ENCODE data around the gene MUC2. TPM values are rescaled to one million over a fixed set of nuclear protein-coding genes. Genes with fewer than 3 reads are reported as not detected.

MUC2 gene
- polyA plus RNA-seq, 3 donors, result not detected

DNA sequence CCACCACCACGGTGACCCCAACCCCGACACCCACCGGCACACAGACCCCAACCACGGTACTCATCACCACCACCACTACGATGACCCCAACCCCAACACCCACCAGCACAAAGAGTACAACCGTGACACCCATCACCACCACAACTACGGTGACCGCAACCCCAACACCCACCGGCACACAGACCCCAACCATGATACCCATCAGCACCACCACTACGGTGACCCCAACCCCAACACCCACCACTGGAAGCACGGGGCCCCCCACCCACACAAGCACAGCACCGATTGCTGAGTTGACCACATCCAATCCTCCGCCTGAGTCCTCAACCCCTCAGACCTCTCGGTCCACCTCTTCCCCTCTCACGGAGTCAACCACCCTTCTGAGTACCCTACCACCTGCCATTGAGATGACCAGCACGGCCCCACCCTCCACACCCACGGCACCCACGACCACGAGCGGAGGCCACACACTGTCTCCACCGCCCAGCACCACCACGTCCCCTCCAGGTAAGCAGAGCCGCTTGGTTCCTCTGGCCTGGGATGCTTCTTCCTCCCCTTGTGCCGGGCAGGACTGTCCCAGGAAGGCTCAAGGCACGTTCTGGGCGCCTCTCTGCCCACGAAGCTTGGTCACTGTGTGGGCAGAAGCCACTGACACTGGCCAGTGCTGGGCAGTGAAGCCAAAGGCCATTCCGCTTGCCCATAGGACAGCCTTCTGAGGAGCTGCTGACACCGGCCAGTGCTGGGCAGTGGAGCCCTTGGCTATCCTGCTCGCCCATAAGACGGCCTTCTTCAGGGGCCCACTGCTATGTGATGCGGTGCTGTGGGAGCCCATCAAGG, 25.1 kb downstream of the MUC2 start:
- intact Hi-C loops (cut with micrococcal nuclease), result no loop called here
- Histone ChIP-seq H3K9me3 (replicated peaks in 1 of 2; ENCODE audit: control insufficient read depth in 1 of 2, insufficient read depth in 1 of 2, low read length in 2 of 2) (peaks cover 29 to 38% of the 10 kb centered on the region in 2 donors), H3K4me3 (replicated peaks in 1 of 3; ENCODE audit: low read depth in 2 of 3, low read length in 3 of 3) (no peak overlapping the region), H3K79me2 (ENCODE audit: insufficient read depth, low read length) (no peaks in the 10 kb centered on the region), H3K27me3 (ENCODE audit: control insufficient read depth in 2 of 2, insufficient read depth in 2 of 2, low read length in 2 of 2) (no peaks in the 10 kb centered on the region), H2AFZ (ENCODE audit: insufficient read depth, low read depth, low read length, poor library complexity, severe bottlenecking) (no peak overlapping the region), H4K20me1 (ENCODE audit: insufficient read depth, low read length) (no peaks in the 10 kb centered on the region), H3K4me1 (ENCODE audit: control insufficient read depth in 1 of 2, insufficient read depth in 2 of 2, low read length in 2 of 2) (no peaks in the 10 kb centered on the region), H3K4me2 (replicated peaks; ENCODE audit: extremely low read depth, low read length, poor library complexity, severe bottlenecking) (no peak overlapping the region), H3K9ac (ENCODE audit: insufficient read depth, low read length, poor library complexity, severe bottlenecking) (no peak overlapping the region), H3K36me3 (replicated peaks in 1 of 2; ENCODE audit: control insufficient read depth in 1 of 2, insufficient read depth in 2 of 2, low read length in 2 of 2) (no peaks in the 10 kb centered on the region), H3K27ac (ENCODE audit: low read depth in 1 of 2, low read length in 2 of 2) (no peak overlapping the region)
- WGBS (ENCODE audit: insufficient coverage), result 94% methylated on average over 31 of the region's 32 CpGs
- DNase-seq, result no peak
- H3K4me1 Mint-ChIP-seq, result no peaks in the 10 kb centered on the region
- no peak overlapping the region for H3K4me3 Mint-ChIP-seq
- TF ChIP-seq, protein P1, sequence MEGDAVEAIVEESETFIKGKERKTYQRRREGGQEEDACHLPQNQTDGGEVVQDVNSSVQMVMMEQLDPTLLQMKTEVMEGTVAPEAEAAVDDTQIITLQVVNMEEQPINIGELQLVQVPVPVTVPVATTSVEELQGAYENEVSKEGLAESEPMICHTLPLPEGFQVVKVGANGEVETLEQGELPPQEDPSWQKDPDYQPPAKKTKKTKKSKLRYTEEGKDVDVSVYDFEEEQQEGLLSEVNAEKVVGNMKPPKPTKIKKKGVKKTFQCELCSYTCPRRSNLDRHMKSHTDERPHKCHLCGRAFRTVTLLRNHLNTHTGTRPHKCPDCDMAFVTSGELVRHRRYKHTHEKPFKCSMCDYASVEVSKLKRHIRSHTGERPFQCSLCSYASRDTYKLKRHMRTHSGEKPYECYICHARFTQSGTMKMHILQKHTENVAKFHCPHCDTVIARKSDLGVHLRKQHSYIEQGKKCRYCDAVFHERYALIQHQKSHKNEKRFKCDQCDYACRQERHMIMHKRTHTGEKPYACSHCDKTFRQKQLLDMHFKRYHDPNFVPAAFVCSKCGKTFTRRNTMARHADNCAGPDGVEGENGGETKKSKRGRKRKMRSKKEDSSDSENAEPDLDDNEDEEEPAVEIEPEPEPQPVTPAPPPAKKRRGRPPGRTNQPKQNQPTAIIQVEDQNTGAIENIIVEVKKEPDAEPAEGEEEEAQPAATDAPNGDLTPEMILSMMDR (IDR thresholded peaks at IDR 0.05), result no peak
- H3K9me3 Mint-ChIP-seq, result peaks cover 15 to 33% (median 20%) of the 10 kb centered on the region in 7 donors
- no peaks in the 10 kb centered on the region for H3K36me3 Mint-ChIP-seq
- H3K27ac Mint-ChIP-seq, result no peak overlapping the region
- H3K27me3 Mint-ChIP-seq (ENCODE audit: low read depth in 3 of 3), result peaks cover 0 to 4% (median 0%) of the 10 kb centered on the region in 3 donors

GRCh38 chr11:1100417-1101245, 26.0 kb downstream of the MUC2 start:
- Mint-ChIP-seq H3K27me3 (ENCODE audit: low read depth in 3 of 3) (peaks cover 0 to 4% (median 2%) of the 10 kb centered on the region in 3 donors), H3K36me3 (no peaks in the 10 kb centered on the region), H3K4me1 (no peaks in the 10 kb centered on the region), H3K27ac (no peak overlapping the region), H3K4me3 (no peak overlapping the region), H3K9me3 (peaks cover 10 to 27% (median 17%) of the 10 kb centered on the region in 7 donors)
- no peak for DNase-seq
- Histone ChIP-seq H3K27ac (ENCODE audit: low read depth in 1 of 2, low read length in 2 of 2) (no peak overlapping the region), H3K9ac (ENCODE audit: insufficient read depth, low read length, poor library complexity, severe bottlenecking) (no peak overlapping the region), H3K9me3 (replicated peaks in 1 of 2; ENCODE audit: control insufficient read depth in 1 of 2, insufficient read depth in 1 of 2, low read length in 2 of 2) (peaks cover 20 to 29% of the 10 kb centered on the region in 2 donors), H2AFZ (ENCODE audit: insufficient read depth, low read depth, low read length, poor library complexity, severe bottlenecking) (no peak overlapping the region), H3K36me3 (replicated peaks in 1 of 2; ENCODE audit: control insufficient read depth in 1 of 2, insufficient read depth in 2 of 2, low read length in 2 of 2) (no peaks in the 10 kb centered on the region), H3K27me3 (ENCODE audit: control insufficient read depth in 2 of 2, insufficient read depth in 2 of 2, low read length in 2 of 2) (no peaks in the 10 kb centered on the region), H3K79me2 (ENCODE audit: insufficient read depth, low read length) (no peaks in the 10 kb centered on the region), H4K20me1 (ENCODE audit: insufficient read depth, low read length) (no peaks in the 10 kb centered on the region), H3K4me3 (replicated peaks in 1 of 3; ENCODE audit: low read depth in 2 of 3, low read length in 3 of 3) (no peak overlapping the region), H3K4me1 (ENCODE audit: control insufficient read depth in 1 of 2, insufficient read depth in 2 of 2, low read length in 2 of 2) (no peaks in the 10 kb centered on the region), H3K4me2 (replicated peaks; ENCODE audit: extremely low read depth, low read length, poor library complexity, severe bottlenecking) (no peak overlapping the region)
- TF ChIP-seq, protein P1 (IDR thresholded peaks at IDR 0.05), result no peak
- intact Hi-C loops (cut with micrococcal nuclease), result no loop called here
- 91% methylated on average over 30 of the region's 33 CpGs for WGBS (ENCODE audit: insufficient coverage)

Data from CD14-positive monocyte (primary cell).